ENCODE results near the gene LTA4H.

The LTA4H gene

DNA sequence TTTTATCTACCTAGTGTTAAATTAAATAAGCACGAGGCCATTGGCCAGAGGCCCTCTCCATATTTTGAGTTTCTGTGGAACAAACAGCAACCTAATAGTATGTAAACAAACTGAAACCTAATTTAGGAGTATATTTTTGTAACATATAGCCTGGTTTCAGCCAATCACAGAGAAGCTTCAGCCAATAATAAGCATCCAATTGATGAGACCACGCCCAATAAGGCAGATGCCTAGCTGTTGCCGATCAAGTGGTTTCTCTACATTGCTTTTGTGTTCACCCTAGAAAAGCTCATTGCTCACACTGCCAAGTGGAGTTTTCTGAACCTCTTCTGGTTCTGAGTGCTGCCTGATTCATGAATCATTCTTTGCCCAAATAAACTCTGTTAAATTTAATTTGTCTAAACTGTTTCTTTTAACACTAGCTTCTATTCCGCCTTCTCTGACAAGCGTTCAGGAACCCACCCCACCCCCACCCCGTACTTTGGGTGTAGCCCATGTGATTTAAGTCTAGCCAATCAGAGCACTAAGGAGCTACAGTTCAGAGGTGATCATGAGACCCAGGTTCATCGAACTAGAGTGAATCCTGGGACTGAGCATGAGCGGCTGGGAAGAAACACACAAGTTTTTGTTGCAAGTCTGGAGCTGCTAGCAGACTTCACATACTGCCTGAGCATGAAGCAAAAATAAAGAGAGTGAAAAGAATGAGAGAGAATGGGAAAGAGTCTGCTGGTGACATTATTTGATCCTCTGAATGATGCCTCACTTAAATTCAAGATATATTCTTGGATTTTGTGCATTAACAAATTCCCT, 21.5 kb upstream of the LTA4H start:
- TF ChIP-seq ZFX (IDR thresholded peaks at IDR 0.05), result no peak
- TF ChIP-seq, protein P1, sequence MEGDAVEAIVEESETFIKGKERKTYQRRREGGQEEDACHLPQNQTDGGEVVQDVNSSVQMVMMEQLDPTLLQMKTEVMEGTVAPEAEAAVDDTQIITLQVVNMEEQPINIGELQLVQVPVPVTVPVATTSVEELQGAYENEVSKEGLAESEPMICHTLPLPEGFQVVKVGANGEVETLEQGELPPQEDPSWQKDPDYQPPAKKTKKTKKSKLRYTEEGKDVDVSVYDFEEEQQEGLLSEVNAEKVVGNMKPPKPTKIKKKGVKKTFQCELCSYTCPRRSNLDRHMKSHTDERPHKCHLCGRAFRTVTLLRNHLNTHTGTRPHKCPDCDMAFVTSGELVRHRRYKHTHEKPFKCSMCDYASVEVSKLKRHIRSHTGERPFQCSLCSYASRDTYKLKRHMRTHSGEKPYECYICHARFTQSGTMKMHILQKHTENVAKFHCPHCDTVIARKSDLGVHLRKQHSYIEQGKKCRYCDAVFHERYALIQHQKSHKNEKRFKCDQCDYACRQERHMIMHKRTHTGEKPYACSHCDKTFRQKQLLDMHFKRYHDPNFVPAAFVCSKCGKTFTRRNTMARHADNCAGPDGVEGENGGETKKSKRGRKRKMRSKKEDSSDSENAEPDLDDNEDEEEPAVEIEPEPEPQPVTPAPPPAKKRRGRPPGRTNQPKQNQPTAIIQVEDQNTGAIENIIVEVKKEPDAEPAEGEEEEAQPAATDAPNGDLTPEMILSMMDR (conservative IDR thresholded peaks at IDR 0.05), result no peak
- no peak overlapping the region for H3K27ac ChIP-seq

DNA sequence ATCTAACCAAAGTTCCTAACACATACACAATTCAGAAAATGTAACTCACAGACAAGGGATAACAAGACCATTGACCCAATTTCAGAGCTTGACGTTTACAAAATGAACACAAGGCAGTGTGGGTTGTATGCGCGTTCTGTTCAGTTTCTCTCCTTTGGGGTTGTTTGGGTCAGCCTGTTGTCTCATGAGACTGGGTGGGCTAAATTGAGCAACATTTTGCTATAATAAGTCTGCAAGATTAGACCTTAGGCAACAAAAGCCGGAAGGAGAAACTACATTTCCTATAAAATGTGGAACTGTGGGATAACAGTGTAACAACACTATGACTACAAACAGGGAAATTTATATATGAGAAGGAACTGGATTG, 18.8 kb upstream of the LTA4H start:
- no peak for TF ChIP-seq ZFX (IDR thresholded peaks at IDR 0.05)
- TF ChIP-seq, protein P1 (conservative IDR thresholded peaks at IDR 0.05), result no peak
- no peak overlapping the region for H3K27ac ChIP-seq

DNA sequence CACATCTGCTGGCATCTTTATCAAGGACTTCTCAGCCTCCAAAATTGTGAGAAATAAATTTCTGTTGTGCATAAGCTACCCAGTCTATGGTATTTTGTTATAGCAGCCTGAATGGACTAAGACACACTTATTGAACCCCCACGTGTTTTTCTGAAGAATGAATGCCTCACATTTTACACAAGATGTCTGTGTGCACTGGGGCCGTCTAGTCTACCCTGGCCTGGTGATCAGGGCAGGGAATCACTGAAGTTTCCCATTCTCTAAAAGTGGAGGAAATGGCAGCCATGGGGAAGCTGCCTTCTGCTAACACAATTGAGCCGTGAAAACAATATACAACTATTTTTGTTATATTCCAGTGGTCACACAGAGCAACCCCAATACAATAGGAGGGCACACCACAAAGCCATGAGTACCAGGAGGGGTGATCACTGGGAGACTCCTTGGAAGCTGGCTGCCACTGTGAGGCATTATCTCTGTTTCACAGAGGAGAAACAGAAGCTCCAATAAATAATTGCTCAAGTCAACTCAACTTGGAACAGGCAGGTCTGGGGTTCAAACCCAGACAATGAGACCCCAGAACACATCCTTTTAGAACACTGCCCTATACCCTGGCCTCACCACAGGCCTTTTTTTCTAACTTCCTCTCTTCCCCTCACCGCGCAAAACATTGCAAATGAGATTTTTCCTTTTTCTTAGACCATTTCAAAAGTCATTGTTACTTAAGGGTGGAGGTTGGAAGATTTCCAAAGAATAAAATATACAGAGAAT, 18.3 kb upstream of the LTA4H start:
- no peak overlapping the region for H3K27ac ChIP-seq
- no peak for TF ChIP-seq ZFX (IDR thresholded peaks at IDR 0.05)
- TF ChIP-seq, protein P1 (conservative IDR thresholded peaks at IDR 0.05), result no peak

DNA sequence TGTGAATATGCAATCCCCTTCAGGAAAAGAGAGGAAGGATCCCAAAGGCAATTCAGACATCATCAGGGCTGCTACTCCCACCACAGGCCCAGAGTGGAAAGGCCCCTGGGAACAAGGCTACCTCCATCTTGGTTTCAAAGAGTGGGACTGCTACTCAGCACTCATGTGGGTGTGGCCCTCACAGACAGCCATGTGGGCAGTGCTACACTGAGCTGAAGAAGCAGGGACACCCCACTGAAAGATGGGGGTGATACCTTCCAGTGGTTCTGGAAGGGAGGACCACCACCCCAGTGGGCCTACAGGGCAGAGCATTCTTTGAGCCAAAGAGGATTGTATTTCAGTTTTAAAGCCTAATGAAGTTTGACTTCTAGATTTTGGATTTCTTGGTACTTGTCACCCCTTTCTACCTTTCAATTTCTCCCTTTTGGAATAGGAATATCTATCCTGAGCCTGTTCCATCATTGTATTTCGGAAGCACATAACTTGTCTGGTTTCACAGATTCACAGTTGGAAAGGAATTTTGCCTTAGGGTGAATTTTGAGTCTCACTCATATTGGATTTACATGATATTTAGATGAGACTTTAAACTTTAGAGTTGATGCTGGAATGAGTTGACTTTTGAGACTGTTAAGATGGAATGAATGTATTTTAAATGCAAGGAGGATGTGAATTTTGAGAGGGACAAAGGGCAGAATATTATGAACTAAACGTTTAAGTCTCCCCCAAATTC, 16.5 kb upstream of the LTA4H start:
- TF ChIP-seq, protein P1 (conservative IDR thresholded peaks at IDR 0.05), result no peak
- H3K27ac ChIP-seq, result no peak overlapping the region

DNA sequence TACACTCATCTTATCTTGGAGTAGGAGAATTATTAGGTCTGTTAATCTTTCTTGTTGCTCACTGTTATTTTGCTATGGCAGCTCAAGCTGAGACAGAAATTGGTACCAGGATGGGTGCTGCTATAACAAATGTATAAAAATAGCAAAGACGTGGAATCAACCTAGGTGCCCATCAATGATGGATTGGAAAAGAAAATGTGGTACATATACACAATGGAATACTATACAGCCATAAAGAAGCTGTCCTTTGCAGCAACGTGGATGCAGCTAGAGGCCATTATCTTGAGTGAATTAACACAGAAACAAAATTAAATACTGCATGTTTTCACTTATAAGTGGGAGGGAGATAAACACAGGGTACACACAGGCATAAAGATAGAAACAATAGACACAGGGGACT, 14.8 kb upstream of the LTA4H start:
- H3K27ac ChIP-seq, result no peak overlapping the region
- no peak for TF ChIP-seq ZFX (IDR thresholded peaks at IDR 0.05)
- TF ChIP-seq, protein P1 (conservative IDR thresholded peaks at IDR 0.05), result no peak

DNA sequence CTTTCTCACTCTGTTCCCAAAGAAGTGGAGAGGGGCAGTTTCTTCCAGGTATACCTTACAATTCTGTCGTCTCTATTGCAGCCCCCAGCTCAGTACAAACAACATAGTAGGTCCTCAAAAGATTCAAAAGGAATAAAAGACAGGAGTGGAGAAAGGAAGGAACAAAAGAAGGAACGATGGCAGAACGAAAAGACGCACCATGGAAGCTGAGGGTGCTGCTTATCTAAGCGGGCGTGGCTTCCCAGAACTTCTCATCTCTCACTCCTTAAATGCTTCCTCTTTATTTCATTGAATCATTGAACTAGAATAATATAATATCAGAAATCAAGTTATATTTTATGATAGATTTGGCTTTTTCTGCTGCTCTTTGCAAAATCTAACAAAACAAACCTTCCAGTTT, 13.7 kb upstream of the LTA4H start:
- no peak overlapping the region for H3K27ac ChIP-seq
- TF ChIP-seq ZFX (IDR thresholded peaks at IDR 0.05), result no peak
- TF ChIP-seq, protein P1 (conservative IDR thresholded peaks at IDR 0.05), result no peak
